SK-N-SH (cell line): Measurements from ENCODE around the gene TUBGCP2.

Experiments
- CHD2 ChIP-seq: fragments of 150-350 bp; IDR thresholded peaks from 2 replicates; pipeline ENCODE4 v1.6.1; 2018; ENCODE audit warnings: low read length; ENCODE audit not compliant: partially characterized antibody
- EP300 ChIP-seq, 2 experiments: IDR thresholded peaks; 2 replicates each; pipeline versions ENCODE4 v1.4.0 to v1.6.1; 2012; ENCODE audit warnings: borderline replicate concordance in 1 of 2, low read depth in 1 of 2, low read length in 1 of 2
- FOXJ3 ChIP-seq: sonication (generic); formaldehyde crosslinking; IDR thresholded peaks from 2 replicates; pipeline ENCODE4 v1.5.1; 2020; ENCODE audit warnings: mild to moderate bottlenecking, missing genetic modification reagents
- GABPA ChIP-seq: IDR thresholded peaks from 2 replicates; pipeline ENCODE4 v1.4.0; 2012; ENCODE audit warnings: low read depth, mild to moderate bottlenecking
- POLR2AphosphoS5 ChIP-seq: IDR thresholded peaks from 2 replicates; pipeline ENCODE4 v1.6.1; 2012; ENCODE audit warnings: low read depth, low read length
- SMC3 ChIP-seq: IDR thresholded peaks from 2 replicates; pipeline ENCODE4 v1.6.1; 2012; ENCODE audit warnings: low read depth, low read length, improper control_type of control experiment
- TAF1 ChIP-seq: IDR thresholded peaks from 2 replicates; pipeline ENCODE4 v1.6.1; 2012; ENCODE audit warnings: low read depth, mild to moderate bottlenecking, low read length, moderate library complexity, borderline replicate concordance
- TEAD4 ChIP-seq: IDR thresholded peaks from 2 replicates; pipeline ENCODE4 v1.4.0; 2012; ENCODE audit warnings: mild to moderate bottlenecking, borderline replicate concordance; ENCODE audit not compliant: insufficient read depth
- YY1 ChIP-seq: IDR thresholded peaks from 2 replicates; pipeline ENCODE4 v1.4.0; 2012; ENCODE audit warnings: low read depth, mild to moderate bottlenecking
- TF ChIP-seq, protein P1 (sequence below): fragments of 200-600 bp; sonication (generic); IDR thresholded peaks from 2 replicates; pipeline ENCODE4 v1.6.1; 2017; ENCODE audit warnings: antibody characterized with exemption, mild to moderate bottlenecking, moderate library complexity
- TF ChIP-seq, protein P2 (sequence below): IDR thresholded peaks from 2 replicates; pipeline ENCODE4 v1.4.0; 2012; ENCODE audit warnings: low read depth, borderline replicate concordance

DNA sequence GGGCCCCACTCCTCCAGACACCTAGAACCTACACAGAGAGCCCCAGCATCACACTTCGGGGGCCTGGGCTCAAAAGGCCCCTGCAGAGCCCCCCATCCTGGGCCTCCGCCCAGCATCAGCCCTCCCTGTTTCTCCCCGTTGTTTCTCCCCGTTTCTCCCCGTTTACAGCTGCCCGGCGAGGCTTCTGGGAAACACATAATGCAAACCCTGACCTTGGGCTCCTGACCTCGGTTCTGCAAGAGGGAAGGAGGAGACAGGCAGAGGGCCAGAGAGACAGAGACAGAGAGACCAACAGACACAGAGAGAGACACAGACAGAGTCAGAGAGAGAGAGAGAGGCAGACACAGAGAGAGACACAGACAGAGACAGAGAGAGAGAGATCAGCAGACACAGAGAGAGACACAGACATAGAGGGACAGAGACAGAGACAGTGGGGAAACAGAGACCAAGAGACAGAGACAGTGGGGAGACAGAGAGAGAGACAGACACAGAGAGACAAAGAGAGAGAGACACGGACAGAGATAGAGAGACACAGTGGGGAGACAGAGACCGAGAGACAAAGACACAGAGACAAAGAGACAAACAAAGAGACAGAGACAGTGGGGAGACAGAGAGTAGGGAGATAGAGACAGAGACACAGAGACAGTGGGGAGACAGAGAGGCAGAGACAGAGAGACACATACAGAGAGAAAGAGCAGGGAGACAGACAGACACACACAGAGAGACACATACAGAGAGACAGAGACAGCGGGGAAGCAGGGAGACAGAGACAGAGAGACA lies 58.5 kb downstream of the TUBGCP2 start:
- TF ChIP-seq FOXJ3 (CRISPR knock-in tag) (no peak), TAF1 (no peak), POLR2AphosphoS5 (no peak), YY1 (no peak), CHD2 (no peak), EP300 (IDR thresholded peaks at IDR 0.05; ENCODE audit: borderline replicate concordance in 1 of 2, low read depth in 1 of 2, low read length in 1 of 2) (no peak), SMC3 (no peak), TEAD4 (no peak), GABPA (no peak)
- TF ChIP-seq, protein P1, sequence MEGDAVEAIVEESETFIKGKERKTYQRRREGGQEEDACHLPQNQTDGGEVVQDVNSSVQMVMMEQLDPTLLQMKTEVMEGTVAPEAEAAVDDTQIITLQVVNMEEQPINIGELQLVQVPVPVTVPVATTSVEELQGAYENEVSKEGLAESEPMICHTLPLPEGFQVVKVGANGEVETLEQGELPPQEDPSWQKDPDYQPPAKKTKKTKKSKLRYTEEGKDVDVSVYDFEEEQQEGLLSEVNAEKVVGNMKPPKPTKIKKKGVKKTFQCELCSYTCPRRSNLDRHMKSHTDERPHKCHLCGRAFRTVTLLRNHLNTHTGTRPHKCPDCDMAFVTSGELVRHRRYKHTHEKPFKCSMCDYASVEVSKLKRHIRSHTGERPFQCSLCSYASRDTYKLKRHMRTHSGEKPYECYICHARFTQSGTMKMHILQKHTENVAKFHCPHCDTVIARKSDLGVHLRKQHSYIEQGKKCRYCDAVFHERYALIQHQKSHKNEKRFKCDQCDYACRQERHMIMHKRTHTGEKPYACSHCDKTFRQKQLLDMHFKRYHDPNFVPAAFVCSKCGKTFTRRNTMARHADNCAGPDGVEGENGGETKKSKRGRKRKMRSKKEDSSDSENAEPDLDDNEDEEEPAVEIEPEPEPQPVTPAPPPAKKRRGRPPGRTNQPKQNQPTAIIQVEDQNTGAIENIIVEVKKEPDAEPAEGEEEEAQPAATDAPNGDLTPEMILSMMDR = no peak
- TF ChIP-seq, protein P2, sequence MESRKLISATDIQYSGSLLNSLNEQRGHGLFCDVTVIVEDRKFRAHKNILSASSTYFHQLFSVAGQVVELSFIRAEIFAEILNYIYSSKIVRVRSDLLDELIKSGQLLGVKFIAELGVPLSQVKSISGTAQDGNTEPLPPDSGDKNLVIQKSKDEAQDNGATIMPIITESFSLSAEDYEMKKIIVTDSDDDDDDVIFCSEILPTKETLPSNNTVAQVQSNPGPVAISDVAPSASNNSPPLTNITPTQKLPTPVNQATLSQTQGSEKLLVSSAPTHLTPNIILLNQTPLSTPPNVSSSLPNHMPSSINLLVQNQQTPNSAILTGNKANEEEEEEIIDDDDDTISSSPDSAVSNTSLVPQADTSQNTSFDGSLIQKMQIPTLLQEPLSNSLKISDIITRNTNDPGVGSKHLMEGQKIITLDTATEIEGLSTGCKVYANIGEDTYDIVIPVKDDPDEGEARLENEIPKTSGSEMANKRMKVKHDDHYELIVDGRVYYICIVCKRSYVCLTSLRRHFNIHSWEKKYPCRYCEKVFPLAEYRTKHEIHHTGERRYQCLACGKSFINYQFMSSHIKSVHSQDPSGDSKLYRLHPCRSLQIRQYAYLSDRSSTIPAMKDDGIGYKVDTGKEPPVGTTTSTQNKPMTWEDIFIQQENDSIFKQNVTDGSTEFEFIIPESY = no peak
